ENCODE results near the gene AKAP13. TPM values are rescaled to one million over a fixed set of nuclear protein-coding genes. Genes with fewer than 3 reads are reported as not detected.
A peak's percentile ranks its signal among the peaks of the same experiment; 100 is the strongest.

AKAP13 gene
- total RNA-seq, 4 donors from 2014 or later = 57.3 to 178 (median 81.5) TPM

GRCh38 chr15:85503151-85503799 lies 122.9 kb downstream of the AKAP13 start:
- peak overlapping the region in 2 of 4 donors; percentile 20 to 42 for H3K27ac ChIP-seq
- TF ChIP-seq POLR2A (IDR thresholded peaks at IDR 0.05) = no peak
- TF ChIP-seq, protein P1, sequence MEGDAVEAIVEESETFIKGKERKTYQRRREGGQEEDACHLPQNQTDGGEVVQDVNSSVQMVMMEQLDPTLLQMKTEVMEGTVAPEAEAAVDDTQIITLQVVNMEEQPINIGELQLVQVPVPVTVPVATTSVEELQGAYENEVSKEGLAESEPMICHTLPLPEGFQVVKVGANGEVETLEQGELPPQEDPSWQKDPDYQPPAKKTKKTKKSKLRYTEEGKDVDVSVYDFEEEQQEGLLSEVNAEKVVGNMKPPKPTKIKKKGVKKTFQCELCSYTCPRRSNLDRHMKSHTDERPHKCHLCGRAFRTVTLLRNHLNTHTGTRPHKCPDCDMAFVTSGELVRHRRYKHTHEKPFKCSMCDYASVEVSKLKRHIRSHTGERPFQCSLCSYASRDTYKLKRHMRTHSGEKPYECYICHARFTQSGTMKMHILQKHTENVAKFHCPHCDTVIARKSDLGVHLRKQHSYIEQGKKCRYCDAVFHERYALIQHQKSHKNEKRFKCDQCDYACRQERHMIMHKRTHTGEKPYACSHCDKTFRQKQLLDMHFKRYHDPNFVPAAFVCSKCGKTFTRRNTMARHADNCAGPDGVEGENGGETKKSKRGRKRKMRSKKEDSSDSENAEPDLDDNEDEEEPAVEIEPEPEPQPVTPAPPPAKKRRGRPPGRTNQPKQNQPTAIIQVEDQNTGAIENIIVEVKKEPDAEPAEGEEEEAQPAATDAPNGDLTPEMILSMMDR (IDR thresholded peaks at IDR 0.05) = no peak
- H3K9me3 ChIP-seq = no peaks in the 10 kb centered on the region
- no peak overlapping the region for H3K4me3 ChIP-seq
- H3K36me3 ChIP-seq = no peaks in the 10 kb centered on the region
- no peak for DNase-seq
- intact Hi-C loops (cut with DNase I) = no loop called here
- 65 to 85% methylated on average over 3 of the region's 4 CpGs for WGBS, 2 donors
- peaks cover 0 to 58% (median 9%) of the 10 kb centered on the region in 3 donors for H3K4me1 ChIP-seq
- H3K27me3 ChIP-seq = no peaks in the 10 kb centered on the region

DNA sequence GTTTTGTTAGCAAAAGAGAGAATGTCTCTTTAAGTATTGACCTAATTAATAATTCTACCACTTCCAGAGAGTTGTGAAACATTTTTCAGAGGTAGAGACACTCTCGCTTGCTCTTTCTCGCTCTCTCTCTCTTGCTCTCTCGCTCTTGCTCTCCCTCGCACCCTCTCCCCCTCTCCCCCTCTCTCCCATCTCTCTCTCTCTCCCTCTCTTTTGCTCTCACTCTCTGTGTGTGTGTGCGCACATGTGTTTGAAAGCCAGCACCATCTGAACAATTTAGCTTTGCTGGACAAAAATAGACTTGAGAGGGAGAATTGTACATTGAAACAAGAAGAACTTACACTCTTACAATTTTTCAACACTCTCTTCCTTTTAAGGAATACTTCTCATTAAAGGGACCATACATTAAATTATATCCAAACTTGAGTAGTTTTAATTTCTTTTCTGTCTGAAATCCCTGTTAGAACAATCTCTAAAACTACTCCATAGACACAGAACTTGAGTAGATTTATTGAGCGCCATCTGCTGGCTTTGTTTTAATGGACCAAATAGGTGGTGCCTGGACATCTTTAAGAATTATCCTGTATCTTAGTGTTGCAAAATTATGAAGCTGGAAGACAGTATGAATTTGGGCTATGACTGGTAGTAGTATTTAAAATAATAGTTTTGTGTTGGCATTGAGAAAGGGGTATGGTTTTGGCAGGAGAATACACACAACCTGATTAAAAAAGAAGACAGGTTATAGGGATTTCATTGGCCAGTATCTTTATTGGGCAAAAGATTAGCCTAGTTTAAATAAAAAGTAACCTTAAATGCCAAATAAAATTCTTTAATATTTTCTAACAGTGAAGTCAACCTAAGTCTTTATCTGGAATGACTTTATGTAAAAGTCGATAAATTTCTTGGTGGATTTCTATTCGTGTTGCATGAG lies 124.6 kb downstream of the AKAP13 start:
- H3K9me3 ChIP-seq = no peaks in the 10 kb centered on the region
- H3K27ac ChIP-seq = peak overlapping the region in 3 of 4 donors; percentile 57 to 66 (median 65)
- TF ChIP-seq, protein P1 (IDR thresholded peaks at IDR 0.05) = peak; percentile 39 to 64 (median 53)
- TF ChIP-seq POLR2A (IDR thresholded peaks at IDR 0.05) = no peak
- H3K36me3 ChIP-seq = no peaks in the 10 kb centered on the region
- H3K4me3 ChIP-seq = no peak overlapping the region
- 59 to 71% methylated on average over 8 of the region's 8 CpGs for WGBS, 2 donors
- no peak for DNase-seq
- peaks cover 0 to 41% (median 5%) of the 10 kb centered on the region in 3 donors for H3K4me1 ChIP-seq
- no peaks in the 10 kb centered on the region for H3K27me3 ChIP-seq
- intact Hi-C loops (cut with DNase I) = no loop called here

GRCh38 chr15:85507114-85507513 lies 126.7 kb downstream of the AKAP13 start:
- WGBS, 2 donors = 56 to 83% methylated on average over 2 of the region's 2 CpGs
- intact Hi-C loops (cut with DNase I) = no loop called here
- Histone ChIP-seq H3K36me3 (no peaks in the 10 kb centered on the region), H3K27me3 (no peaks in the 10 kb centered on the region), H3K4me3 (no peak overlapping the region), H3K9me3 (no peaks in the 10 kb centered on the region), H3K27ac (no peak overlapping the region), H3K4me1 (peaks cover 0 to 36% (median 3%) of the 10 kb centered on the region in 3 donors)
- TF ChIP-seq, protein P1 (IDR thresholded peaks at IDR 0.05) = no peak
- no peak for TF ChIP-seq POLR2A (IDR thresholded peaks at IDR 0.05)
- DNase-seq = no peak

DNA sequence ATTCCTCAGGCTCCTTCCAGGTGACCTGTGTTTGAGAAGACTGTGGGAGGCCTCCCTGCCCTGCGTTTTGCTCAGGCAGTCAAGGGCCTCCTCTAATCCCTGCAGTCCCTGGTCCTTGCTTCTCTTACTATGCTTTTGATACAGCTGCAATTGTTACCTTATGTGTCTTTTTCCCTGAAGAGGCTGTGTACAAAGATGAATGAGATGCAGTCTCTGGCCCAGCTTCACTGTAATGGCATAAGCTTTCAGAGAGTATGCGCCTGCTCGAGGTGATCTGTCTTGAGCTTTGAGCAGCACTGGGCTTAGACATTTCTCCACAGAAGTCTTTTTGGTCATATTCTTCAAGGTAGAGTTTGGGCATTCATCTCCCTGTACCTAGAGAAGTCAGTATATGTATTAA lies 129.6 kb downstream of the AKAP13 start:
- no peaks in the 10 kb centered on the region for H3K36me3 ChIP-seq
- 93 to 98% methylated on average over 3 of the region's 3 CpGs for WGBS, 2 donors
- no peaks in the 10 kb centered on the region for H3K9me3 ChIP-seq
- no peak for DNase-seq
- intact Hi-C loops (cut with DNase I) = no loop called here
- H3K4me1 ChIP-seq = peaks cover 0 to 26% (median 0%) of the 10 kb centered on the region in 3 donors
- no peaks in the 10 kb centered on the region for H3K27me3 ChIP-seq
- TF ChIP-seq POLR2A (IDR thresholded peaks at IDR 0.05) = no peak
- TF ChIP-seq, protein P1 (IDR thresholded peaks at IDR 0.05) = no peak
- H3K27ac ChIP-seq = peak overlapping the region in 2 of 4 donors; percentile 8 to 22
- H3K4me3 ChIP-seq = no peak overlapping the region

DNA sequence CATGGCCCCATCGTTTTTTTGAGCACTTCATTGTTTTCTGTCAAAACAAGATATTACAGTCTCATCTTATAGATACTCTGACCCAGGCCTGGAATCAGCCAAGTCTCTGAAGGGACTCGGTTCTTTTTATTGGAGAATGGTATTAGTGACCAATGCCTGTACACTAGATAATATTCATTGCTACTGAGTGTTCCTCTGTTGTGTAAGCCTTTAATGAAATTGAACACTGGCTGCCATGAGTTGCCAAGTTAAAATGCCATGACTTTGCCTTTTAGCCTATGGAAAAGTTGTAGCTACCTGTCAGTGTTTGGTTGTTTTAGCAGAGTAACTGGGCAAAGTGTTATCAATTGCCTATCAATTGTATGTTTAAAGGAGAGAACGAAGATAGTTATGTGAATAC lies 134.0 kb downstream of the AKAP13 start:
- TF ChIP-seq POLR2A (IDR thresholded peaks at IDR 0.05) = no peak
- TF ChIP-seq, protein P1 (IDR thresholded peaks at IDR 0.05) = no peak
- no peak overlapping the region for H3K27ac ChIP-seq
- H3K4me3 ChIP-seq = no peak overlapping the region
- no peaks in the 10 kb centered on the region for H3K27me3 ChIP-seq
- no peaks in the 10 kb centered on the region for H3K9me3 ChIP-seq
- WGBS, 2 donors = 65 to 82% methylated on average over 2 to 3 of the region's 3 CpGs
- H3K4me1 ChIP-seq = peaks cover 0 to 12% (median 0%) of the 10 kb centered on the region in 3 donors
- no peak for DNase-seq
- H3K36me3 ChIP-seq = no peaks in the 10 kb centered on the region
- intact Hi-C loops (cut with DNase I) = no loop called here

Data from esophagus squamous epithelium (tissue), 5 donors.